Prostate gland (tissue), 2 donors: Measurements from ENCODE around the gene FES.

Source experiments
- CTCF ChIP-seq, 4 experiments: fragments of 200-600 bp in 2 of 4; fragments of 450-650 bp in 2 of 4; sonication (generic) in 2 of 4; IDR thresholded peaks; 1 replicate in 3 of 4; 2 replicates in 1 of 4; pipeline ENCODE4 v1.5.1; 2016 to 2019; ENCODE audit warnings: antibody characterized with exemption in 4 of 4, mild to moderate bottlenecking in 2 of 4, moderate library complexity in 2 of 4
- POLR2A ChIP-seq: fragments of 450-650 bp; IDR thresholded peaks from one replicate; pipeline ENCODE4 v1.6.1; 2016; ENCODE audit warnings: antibody characterized with exemption, mild to moderate bottlenecking
- POLR2AphosphoS5 ChIP-seq: sonication (generic); formaldehyde crosslinking; IDR thresholded peaks from one replicate; pipeline ENCODE4 v1.6.1; 2017; ENCODE audit warnings: antibody characterized with exemption

- TF ChIP-seq POLR2A (no peak), POLR2AphosphoS5 (no peak), CTCF (IDR thresholded peaks at IDR 0.05) (no peak)
These were observed 1.9 kb downstream of the FES start for GRCh38 chr15:90886291-90886614.
